Left ventricle myocardium inferior (tissue), 1 donor: Measurements from ENCODE around the gene FMN1. TPM values are rescaled to one million over a fixed set of nuclear protein-coding genes. Genes with fewer than 3 reads are reported as not detected.

Experiments
- DNase-seq: peaks from one replicate; pipeline ENCODE4 v3.0.0-alpha.2; 2020
- H3K27ac ChIP-seq: fragments of 200-600 bp; replicated peaks from 2 replicates; pipeline ENCODE4 v1.8.0; 2021
- H3K27me3 ChIP-seq: fragments of 200-600 bp; 2 replicates; pipeline ENCODE4 v1.8.0; 2021; ENCODE audit warnings: low read depth
- H3K36me3 ChIP-seq: fragments of 200-600 bp; 2 replicates; pipeline ENCODE4 v1.8.0; 2021
- H3K4me1 ChIP-seq: fragments of 200-600 bp; 2 replicates; pipeline ENCODE4 v1.8.0; 2021
- H3K4me3 ChIP-seq: fragments of 200-600 bp; 2 replicates; pipeline ENCODE4 v1.8.0; 2021; ENCODE audit warnings: mild to moderate bottlenecking, moderate library complexity
- H3K9me3 ChIP-seq: fragments of 200-600 bp; replicated peaks from 2 replicates; pipeline ENCODE4 v1.8.0; 2021
- CTCF ChIP-seq: fragments of 200-600 bp; IDR thresholded peaks from 2 replicates; pipeline ENCODE4 v1.8.0; 2021; ENCODE audit warnings: antibody characterized with exemption, mild to moderate bottlenecking, borderline replicate concordance
- intact Hi-C: fragments of 100-400 bp; cut with micrococcal nuclease; formaldehyde crosslinking; loops from one replicate; pipeline ENCODE4 v1.11.0; 2022
- total RNA-seq: library from RNA; stranded (reverse); fragmentation: NEBNext Ultra II Directional; extraction: Animal tissue kit (Norgen Biotek cat#: 25700); gene quantifications from one replicate; pipeline ENCODE4 v1.2.1, GENCODE V29; 2021
- donor health status: DM: no; HTN: yes; CAD: no; lungs with severe emphysema.

Gene FMN1
- total RNA-seq, 1 donor from 2014 or later: 4.5 TPM

- intact Hi-C loops: no loop called here
- no peak overlapping the region for H3K27ac ChIP-seq
- DNase-seq: no peak
- H3K27me3 ChIP-seq: no peaks in the 10 kb centered on the region
- no peak for TF ChIP-seq CTCF
- H3K9me3 ChIP-seq: no peaks in the 10 kb centered on the region
- H3K4me3 ChIP-seq: no peak overlapping the region
- H3K4me1 ChIP-seq: peaks cover 12% of the 10 kb centered on the region
- H3K36me3 ChIP-seq: no peaks in the 10 kb centered on the region
Observed at GRCh38 chr15:33055962-33056361, 138.6 kb downstream of the FMN1 start.

GRCh38 chr15:33051528-33051927 is 143.0 kb downstream of the FMN1 start:
- intact Hi-C loops: no loop called here
- Histone ChIP-seq H3K36me3 (no peaks in the 10 kb centered on the region), H3K27me3 (no peaks in the 10 kb centered on the region), H3K27ac (no peak overlapping the region), H3K9me3 (peaks cover 4% of the 10 kb centered on the region), H3K4me3 (no peak overlapping the region), H3K4me1 (no peaks in the 10 kb centered on the region)
- DNase-seq: no peak
- TF ChIP-seq CTCF: no peak

- Histone ChIP-seq H3K36me3 (no peaks in the 10 kb centered on the region), H3K27ac (no peak overlapping the region), H3K4me1 (no peaks in the 10 kb centered on the region), H3K9me3 (peaks cover 11% of the 10 kb centered on the region), H3K4me3 (no peak overlapping the region), H3K27me3 (no peaks in the 10 kb centered on the region)
- intact Hi-C loops: no loop called here
- no peak for TF ChIP-seq CTCF
- DNase-seq: no peak
Observed at GRCh38 chr15:33048255-33048654, 146.3 kb downstream of the FMN1 start.

DNA sequence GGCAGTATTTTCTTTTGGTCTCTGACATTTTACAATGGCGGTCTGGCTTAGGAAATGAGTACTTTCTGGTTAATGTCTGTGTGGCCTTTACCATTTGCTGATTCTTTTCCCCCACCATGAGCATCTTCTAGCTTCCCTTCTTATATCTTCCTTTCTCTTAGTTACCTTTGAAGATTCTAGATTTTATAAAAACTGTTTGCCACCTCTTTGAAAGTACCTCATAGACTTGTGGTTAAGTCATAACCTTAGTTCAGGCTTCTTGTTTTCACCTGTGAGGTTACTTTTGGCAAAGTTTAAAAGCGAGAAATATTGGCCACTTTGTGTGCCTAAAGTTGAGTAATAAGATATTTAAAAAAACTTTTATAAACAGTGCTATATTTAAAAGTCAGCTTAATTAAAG is 147.4 kb downstream of the FMN1 start:
- no peaks in the 10 kb centered on the region for H3K27me3 ChIP-seq

DNA sequence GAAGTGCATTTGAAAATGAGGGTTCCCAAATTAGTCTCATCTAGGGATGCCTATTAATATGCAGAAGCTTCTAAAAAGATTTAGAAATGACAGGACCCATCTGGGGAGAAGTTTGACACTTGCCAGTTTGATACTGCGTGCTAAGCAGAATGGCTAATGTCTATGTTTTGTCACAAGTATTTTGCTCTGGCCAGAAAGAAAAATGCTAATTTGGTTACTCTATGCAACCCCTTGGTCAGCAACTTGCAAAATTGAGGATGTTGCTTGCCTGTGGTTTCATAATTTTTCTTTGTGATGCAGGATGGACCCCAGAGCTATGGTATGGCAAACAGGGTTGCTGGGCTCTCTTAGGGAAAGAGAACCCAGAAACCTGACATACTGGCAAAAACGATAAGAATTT is 148.2 kb downstream of the FMN1 start:
- Histone ChIP-seq H3K4me1 (no peaks in the 10 kb centered on the region), H3K9me3 (peaks cover 15% of the 10 kb centered on the region), H3K36me3 (no peaks in the 10 kb centered on the region), H3K27ac (no peak overlapping the region), H3K27me3 (no peaks in the 10 kb centered on the region), H3K4me3 (no peak overlapping the region)
- DNase-seq: no peak
- TF ChIP-seq CTCF: no peak
- intact Hi-C loops: no loop called here

More for the DNA sequence above, 147.4 kb downstream of the FMN1 start:
- no peak for DNase-seq
- Histone ChIP-seq H3K4me3 (no peak overlapping the region), H3K36me3 (no peaks in the 10 kb centered on the region), H3K27ac (no peak overlapping the region), H3K9me3 (peaks cover 15% of the 10 kb centered on the region), H3K4me1 (no peaks in the 10 kb centered on the region)
- intact Hi-C loops: no loop called here
- no peak for TF ChIP-seq CTCF
